H54 (cell line): ENCODE results near the gene GABRB3.
"Not testable (repeated sequence)": the region's sequence is repeated elsewhere in the genome, so short reads cannot be mapped to it uniquely, and the experiment has no call there.

ENCODE experiments used
- DNase-seq: peaks from one replicate; pipeline ENCODE4 v3.0.0; 2011; ENCODE audit warnings: low spot score, mixed read lengths; ENCODE audit not compliant: insufficient read length
- FAIRE-seq: peaks from 3 replicates; lab custom pipeline; 2011; peaks lifted over from hg19 to GRCh38; lab: Jason Lieb, UNC
- POLR2A ChIP-seq: IDR thresholded peaks from 2 replicates; pipeline ENCODE4 v1.6.1; 2011; ENCODE audit warnings: low read depth, mild to moderate bottlenecking, low read length

GABRB3 gene

GRCh38 chr15:26721232-26721967, 51.5 kb downstream of the GABRB3 start:
- no peak for TF ChIP-seq POLR2A
- no peak for DNase-seq
- no peak for FAIRE-seq

GRCh38 chr15:26720546-26720945, 52.3 kb downstream of the GABRB3 start:
- FAIRE-seq: no peak

GRCh38 chr15:26719866-26720265, 53.0 kb downstream of the GABRB3 start:
- not testable (repeated sequence) for FAIRE-seq, DNase-seq

More at GRCh38 chr15:26720546-26720945, 52.3 kb downstream of the GABRB3 start:
- no peak for DNase-seq
- TF ChIP-seq POLR2A: no peak

GRCh38 chr15:26716069-26716468, 56.8 kb downstream of the GABRB3 start:
- DNase-seq (no peak), FAIRE-seq (no peak)
- no peak for TF ChIP-seq POLR2A

DNA sequence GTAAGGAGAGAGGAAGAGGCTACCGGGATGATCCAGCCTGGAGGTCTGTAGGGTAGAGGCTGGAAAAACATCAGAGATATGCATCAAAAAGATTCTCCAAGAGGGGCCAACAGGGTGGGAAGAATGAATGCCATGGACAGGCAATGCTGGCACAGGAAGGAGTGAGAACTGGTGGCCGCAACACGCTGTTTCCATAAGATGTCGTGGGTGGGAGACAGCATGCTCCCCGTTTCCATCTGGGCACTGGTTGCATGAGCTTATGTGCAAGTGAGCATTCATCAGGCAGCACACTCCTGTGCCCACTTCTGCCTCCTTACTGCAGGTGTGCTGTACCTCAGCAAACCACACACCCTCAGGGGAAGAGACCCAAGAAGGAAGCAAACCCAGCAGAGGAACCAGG, 59.4 kb downstream of the GABRB3 start:
- TF ChIP-seq POLR2A: no peak
- no peak for DNase-seq
- FAIRE-seq: no peak

- TF ChIP-seq POLR2A: no peak
- no peak for FAIRE-seq
- no peak for DNase-seq
Measured at GRCh38 chr15:26712335-26712734, 60.5 kb downstream of the GABRB3 start.

DNA sequence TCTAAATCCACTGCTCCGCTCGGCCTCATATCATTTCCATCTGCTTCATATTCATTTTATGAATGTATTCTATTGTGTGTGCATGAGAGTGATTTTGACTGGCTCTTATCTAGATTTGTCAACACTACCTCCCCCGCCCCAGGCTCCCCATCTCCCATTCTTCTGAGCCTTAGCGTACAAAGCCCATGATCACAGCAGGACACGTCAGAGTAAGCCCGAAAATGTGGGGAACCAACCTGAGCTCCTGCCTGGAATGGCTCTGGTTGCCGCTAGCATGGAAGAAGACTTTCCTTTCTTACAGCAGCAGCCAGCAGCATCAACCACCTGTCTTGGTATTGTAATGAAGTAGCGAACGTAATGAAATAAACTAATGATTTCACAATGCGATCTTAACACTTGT, 61.4 kb downstream of the GABRB3 start:
- TF ChIP-seq POLR2A: no peak
- DNase-seq: no peak
- no peak for FAIRE-seq

GRCh38 chr15:26702381-26702780, 70.5 kb downstream of the GABRB3 start:
- FAIRE-seq (no peak), DNase-seq (no peak)
- TF ChIP-seq POLR2A: no peak

GRCh38 chr15:26698555-26698954, 74.3 kb downstream of the GABRB3 start:
- TF ChIP-seq POLR2A: no peak
- FAIRE-seq: no peak
- DNase-seq: no peak

GRCh38 chr15:26697913-26698312, 75.0 kb downstream of the GABRB3 start:
- FAIRE-seq: no peak
- no peak for DNase-seq
- no peak for TF ChIP-seq POLR2A

GRCh38 chr15:26691249-26691648, 81.6 kb downstream of the GABRB3 start:
- no peak for DNase-seq
- FAIRE-seq: no peak
- TF ChIP-seq POLR2A: no peak

DNA sequence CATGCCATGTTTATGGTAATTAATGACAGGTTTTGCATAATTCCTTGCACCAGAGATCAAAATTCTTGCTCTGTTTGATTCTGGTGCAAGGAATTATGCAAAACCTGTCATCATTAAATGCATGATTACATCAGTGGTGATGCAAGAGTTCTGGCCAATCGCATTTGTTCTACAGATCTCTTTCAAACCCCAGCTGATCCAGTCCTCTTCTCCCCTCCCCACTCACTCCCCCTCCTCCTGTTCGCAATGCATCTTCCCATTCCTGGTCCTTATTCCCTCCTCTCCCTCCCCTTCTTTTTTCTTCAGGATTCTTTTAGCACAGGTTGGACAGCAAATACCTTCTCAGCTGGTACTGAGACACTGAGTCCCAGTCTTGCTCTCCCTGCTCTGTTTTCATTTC, 82.1 kb downstream of the GABRB3 start:
- no peak for DNase-seq
- no peak for TF ChIP-seq POLR2A
- no peak for FAIRE-seq

DNA sequence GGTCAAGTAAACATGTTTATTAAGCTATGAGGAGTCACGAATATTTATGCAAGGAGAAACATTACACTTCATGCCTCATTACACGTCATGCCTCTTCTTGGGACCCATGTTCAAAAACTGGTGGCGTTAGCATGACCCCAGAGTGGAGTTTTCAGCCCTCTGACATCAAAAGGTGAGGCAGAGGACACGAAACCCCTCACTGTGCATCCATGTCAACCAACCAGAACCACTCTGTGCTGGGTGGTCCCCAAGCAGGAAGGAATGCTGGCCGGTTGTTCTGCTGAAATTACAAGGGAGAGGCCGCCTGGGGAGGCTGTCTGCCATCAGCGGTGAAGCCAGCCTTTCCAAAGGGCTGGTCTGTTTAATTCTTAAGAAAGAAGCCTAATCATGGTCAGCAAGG, 83.4 kb downstream of the GABRB3 start:
- FAIRE-seq: no peak
- TF ChIP-seq POLR2A: no peak
- no peak for DNase-seq

DNA sequence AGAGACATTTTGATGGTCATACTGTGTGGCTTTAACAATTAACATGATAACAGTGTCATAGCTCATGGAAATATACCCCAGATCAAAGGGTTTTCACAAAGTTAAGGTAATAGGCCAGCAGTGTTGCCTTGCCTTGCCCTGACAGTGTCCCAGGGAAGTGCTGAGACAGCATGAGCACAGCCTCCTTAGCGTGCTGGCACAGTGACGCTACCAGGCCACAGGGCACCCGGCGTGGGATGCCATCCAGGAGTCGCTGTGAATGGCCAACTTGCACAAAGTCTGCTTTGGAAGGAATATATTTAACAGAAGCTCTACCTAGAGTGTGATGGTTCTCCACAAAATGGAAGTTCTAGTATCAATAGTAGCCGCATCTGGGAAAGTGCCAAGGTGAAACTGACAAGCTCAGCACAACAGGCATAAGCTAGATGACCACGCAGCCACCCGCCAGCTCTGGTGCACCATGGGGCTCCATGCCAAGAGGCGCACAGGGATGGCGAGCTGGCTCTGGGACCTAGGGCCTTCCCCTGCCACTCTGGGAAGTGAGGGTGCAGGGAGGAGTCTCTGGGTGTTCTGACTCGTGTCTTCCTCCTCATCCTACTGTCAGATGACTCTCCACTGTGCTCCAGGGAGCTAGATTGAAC, 86.2 kb downstream of the GABRB3 start:
- FAIRE-seq: no peak
- TF ChIP-seq POLR2A: no peak
- no peak for DNase-seq
